Epithelial cell of esophagus (primary cell): Measurements from ENCODE around the gene YIF1A.
A peak's percentile ranks its signal among the peaks of the same experiment; 100 is the strongest.

Experiments
- DNase-seq: peaks from one replicate; pipeline ENCODE4 v3.0.0; 2010; ENCODE audit warnings: low read depth
- H3K4me3 ChIP-seq: 2 replicates; pipeline ENCODE4 v1.5.1; 2011; ENCODE audit warnings: mild to moderate bottlenecking, low read length, control low read depth
- TF ChIP-seq, protein P1 (sequence below): IDR thresholded peaks from 2 replicates; pipeline ENCODE4 v1.5.1; 2011; ENCODE audit warnings: low read depth, mild to moderate bottlenecking, low read length, control low read depth, inconsistent platforms; ENCODE audit not compliant: insufficient read depth; ENCODE audit errors: missing control alignments

Gene YIF1A

DNA sequence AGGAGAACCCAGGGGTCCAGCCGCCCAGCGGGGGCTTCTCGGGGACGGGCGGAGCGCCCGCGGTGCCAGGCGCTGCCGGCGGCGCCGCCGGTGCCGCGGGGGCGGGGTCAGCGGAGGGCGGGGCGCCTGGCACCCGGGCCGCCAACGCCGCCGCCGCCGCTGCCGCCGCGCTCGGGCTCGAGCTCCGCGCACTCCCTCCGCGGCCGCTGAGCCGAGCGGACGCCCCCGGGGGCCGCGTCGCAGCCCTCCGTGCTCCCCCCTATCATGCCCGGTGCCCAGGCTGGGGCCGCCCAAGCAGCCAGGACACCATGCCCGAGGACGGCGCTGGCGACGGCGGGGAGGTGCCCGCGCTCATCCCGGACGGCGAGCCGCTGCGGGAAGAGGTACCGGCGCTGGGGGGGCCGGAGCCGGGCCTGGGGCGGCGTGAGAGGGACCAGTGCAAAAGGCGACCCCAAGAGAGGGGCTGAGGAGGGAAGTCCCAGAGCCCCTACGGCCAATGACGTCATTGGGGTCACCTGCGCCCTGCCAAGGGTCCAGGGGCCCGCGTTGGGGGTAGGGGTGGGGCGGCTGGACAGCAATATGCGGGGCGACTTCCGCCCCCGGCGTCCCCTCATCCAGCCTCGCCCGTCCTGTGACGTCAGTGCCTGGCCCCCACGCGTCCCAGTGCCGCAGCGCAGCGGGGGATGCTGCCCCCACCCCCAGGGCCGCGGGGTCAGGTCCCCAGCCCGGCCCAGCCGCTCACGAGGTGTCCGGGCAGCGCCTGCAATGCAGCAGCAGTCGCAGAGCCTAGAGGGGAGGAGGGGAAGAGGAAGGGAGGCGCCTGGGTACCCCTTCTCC is 3.0 kb upstream of the YIF1A start, which contains the start of gene TMEM151A:
Gene TMEM151A, plus strand, starts transcription at position 189 of the 837 bp plus-strand sequence. Its CDS starts 120 bp downstream, at position 309.
- no peak within 1 kb of the TSS for H3K4me3 ChIP-seq
- TF ChIP-seq, protein P1, sequence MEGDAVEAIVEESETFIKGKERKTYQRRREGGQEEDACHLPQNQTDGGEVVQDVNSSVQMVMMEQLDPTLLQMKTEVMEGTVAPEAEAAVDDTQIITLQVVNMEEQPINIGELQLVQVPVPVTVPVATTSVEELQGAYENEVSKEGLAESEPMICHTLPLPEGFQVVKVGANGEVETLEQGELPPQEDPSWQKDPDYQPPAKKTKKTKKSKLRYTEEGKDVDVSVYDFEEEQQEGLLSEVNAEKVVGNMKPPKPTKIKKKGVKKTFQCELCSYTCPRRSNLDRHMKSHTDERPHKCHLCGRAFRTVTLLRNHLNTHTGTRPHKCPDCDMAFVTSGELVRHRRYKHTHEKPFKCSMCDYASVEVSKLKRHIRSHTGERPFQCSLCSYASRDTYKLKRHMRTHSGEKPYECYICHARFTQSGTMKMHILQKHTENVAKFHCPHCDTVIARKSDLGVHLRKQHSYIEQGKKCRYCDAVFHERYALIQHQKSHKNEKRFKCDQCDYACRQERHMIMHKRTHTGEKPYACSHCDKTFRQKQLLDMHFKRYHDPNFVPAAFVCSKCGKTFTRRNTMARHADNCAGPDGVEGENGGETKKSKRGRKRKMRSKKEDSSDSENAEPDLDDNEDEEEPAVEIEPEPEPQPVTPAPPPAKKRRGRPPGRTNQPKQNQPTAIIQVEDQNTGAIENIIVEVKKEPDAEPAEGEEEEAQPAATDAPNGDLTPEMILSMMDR = no peak
- no peak for DNase-seq

DNA sequence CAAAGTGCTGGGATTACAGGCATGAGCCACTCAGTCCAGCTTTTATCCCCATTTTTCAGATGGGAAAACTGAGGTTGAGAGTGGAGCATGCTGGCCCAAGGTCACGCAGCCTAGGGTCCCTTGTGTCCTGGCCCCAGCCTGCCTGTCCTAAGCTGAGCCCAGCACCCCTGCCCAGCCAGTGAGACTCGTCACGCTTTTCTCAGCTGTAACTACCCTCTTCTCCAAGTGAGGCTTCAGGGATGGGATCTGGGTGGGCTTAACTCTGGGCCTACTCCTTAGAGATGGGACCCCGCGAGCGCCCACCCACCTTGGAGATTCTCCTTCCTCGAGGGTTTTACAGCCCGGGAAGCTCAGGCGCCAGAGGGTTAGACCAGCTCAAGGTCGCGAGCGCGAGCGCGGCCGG is 2.4 kb upstream of the YIF1A start:
- TF ChIP-seq, protein P1 = no peak
- no peak for DNase-seq
- H3K4me3 ChIP-seq = no peak overlapping the region

DNA sequence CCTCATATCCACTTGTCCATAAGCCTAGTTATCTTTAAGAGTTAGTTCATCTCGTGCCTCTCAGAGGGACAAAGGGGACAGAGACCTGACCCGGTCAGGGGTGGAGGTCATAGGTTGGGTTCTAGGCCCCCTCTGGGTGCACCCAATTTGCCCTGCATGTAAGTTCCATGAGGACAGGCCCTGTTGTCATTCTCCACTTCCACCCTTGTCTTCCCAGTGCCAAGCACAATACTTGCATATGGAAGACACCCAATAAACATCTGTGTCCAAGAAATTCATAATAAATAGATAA is 1.3 kb upstream of the YIF1A start:
- TF ChIP-seq, protein P1 = no peak
- no peak overlapping the region for H3K4me3 ChIP-seq
- DNase-seq = no peak

DNA sequence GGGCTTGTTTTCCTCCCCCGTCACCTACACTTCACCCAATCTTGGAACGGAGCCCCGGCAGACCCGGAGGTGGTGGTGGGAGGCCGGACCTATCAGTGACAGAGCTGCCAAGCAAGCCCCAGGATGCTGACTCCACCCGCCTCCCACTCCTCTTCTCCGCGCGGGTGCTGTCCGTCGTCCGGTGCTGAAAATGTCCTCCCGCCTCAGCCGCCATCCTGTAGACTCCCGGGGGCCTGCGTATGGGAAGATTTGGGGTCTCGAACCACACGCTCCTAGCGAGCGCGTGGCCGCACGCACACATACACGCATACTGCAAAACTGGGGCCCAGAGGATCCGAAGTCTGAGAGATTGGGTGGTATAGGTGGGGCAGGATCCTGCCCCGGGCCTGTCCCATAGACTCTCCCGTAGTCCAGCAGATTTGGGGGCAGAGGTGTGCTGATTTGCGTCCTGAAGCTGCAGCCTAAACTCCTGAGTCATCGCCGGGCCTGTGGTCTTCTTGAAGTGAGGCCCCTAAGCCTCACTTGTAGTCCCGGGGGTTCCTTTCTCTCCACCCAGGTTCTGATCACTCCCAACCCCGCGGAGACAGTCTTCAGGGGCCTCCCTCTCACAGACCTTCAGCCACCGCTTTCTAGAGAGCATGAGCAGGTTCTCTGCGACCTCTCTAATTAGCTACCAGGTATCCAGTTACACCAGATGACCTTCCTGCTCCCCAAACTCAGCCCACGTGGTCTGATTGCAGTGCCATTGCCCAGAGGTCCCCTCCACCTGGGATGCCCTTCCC is 796 bp upstream of the YIF1A start:
- H3K4me3 ChIP-seq = peak overlapping the region; percentile 69
- no peak for DNase-seq
- TF ChIP-seq, protein P1 = no peak

DNA sequence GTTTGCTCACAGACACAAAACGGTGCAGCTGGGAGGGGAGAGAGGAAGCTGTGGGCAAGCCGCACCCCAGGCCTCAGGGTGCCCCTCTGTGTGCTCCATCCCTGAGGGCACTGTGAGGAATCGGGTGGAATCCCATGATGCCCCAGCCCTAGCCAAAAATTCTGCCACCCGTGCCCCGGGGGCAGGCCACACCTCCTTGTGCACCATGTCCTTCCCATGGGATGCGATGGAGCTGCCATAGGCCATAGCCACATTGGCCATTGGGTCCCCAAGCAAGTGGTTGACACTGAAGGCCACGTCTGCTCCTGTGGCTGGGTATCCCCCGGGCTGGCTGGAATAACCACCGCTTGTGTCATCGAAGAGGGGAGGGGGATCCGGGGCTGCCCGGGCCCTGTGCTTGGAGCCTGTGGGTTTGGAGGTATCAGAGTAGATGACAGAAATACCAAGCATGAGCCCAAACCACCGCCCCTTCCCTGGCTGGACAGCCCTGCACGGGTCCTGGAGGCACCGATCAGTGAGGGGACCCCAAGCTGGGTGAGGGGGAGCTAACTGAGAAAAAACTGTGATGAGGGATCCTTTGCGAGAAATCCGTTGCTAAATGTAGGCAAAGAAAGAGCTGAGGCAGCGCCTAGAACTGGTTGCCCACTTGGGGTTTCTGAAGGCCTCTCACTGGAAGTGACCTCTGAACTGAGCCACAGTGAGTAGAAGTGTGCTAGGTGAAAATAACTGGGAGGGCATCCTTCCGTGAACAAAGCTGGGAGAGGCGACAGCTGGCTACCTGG is 863 bp downstream of the YIF1A start:
- peak overlapping the region; percentile 79 for H3K4me3 ChIP-seq
- no peak for DNase-seq
- TF ChIP-seq, protein P1 = no peak

DNA sequence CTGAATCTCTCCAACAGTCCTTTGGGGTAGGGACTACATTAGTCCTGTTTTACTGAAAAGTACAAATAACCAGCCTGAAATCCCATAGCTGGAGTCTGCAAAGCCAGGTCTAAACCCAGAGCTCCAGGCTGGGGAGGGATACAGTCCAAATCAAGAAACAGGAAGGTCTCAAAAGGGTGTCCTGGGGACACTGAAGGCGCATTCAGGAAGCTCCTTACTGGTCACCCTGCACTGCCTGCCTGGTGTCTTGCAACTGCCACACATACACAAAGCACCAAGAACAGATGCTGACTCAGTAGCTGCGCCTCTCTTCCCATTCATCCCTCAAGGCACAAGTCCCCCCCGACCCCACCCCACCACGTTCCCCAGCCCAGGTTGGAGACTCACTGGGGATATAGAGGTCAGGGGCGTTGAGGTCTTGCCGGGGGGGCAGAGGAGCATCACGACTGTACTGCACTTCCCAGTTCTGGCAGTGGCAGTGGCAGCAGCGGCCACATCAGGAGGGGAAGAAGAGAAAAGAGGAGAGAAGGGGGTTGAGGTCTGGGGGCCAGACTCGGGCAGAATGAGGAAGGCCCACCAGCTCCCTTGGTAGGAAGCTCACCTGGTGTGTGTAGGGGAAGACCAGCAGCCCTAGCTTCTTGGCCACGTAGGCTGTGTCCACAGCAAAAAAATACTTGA is 1.6 kb downstream of the YIF1A start:
- no peak overlapping the region for H3K4me3 ChIP-seq
- no peak for DNase-seq

More for the DNA sequence above, 1.6 kb downstream of the YIF1A start:
- TF ChIP-seq, protein P1 = no peak
